Esophagus squamous epithelium (tissue), 5 donors: ENCODE results near the gene WNT5A. TPM values are rescaled to one million over a fixed set of nuclear protein-coding genes. Genes with fewer than 3 reads are reported as not detected.

Source experiments
- DNase-seq: peaks from one replicate; lab custom pipeline; 2025; lab: John Stamatoyannopoulos, UW
- H3K27ac ChIP-seq, 4 donors: fragments of 200-600 bp; sonication (generic); one replicate each; pipeline ENCODE4 v1.5.1; 2016 to 2019; ENCODE audit warnings: mild to moderate bottlenecking in 1 of 4
- H3K27me3 ChIP-seq, 4 donors: fragments of 200-600 bp; sonication (generic); 1 replicate in 3 of 4; 2 replicates in 1 of 4; pipeline versions ENCODE4 v1.5.1 to v1.6.0; 2017 to 2021; ENCODE audit warnings: antibody characterized with exemption in 1 of 4
- H3K36me3 ChIP-seq, 3 donors: fragments of 200-600 bp; sonication (generic); one replicate each; pipeline ENCODE4 v1.5.1; 2016 to 2019
- H3K4me1 ChIP-seq, 3 donors: fragments of 200-600 bp; sonication (generic); one replicate each; pipeline ENCODE4 v1.5.1; 2017 to 2019
- H3K4me3 ChIP-seq, 4 donors: fragments of 200-600 bp; sonication (generic); 1 replicate in 3 of 4; 2 replicates in 1 of 4; pipeline ENCODE4 v1.5.1; 2016 to 2019; ENCODE audit warnings: mild to moderate bottlenecking in 2 of 4, moderate library complexity in 1 of 4
- H3K9me3 ChIP-seq, 3 donors: fragments of 200-600 bp; sonication (generic); one replicate each; pipeline ENCODE4 v1.5.1; 2016 to 2019
- CTCF ChIP-seq, 6 experiments: fragments of 450-650 bp in 4 of 6; fragments of 200-600 bp in 2 of 6; sonication (generic) in 2 of 6; IDR thresholded peaks; one replicate each; pipeline ENCODE4 v1.5.1; 2016 to 2019; ENCODE audit warnings: antibody characterized with exemption in 6 of 6, mild to moderate bottlenecking in 4 of 6, moderate library complexity in 4 of 6
- POLR2A ChIP-seq, 4 donors: fragments of 450-650 bp; IDR thresholded peaks; one replicate each; pipeline ENCODE4 v1.6.1; 2017; ENCODE audit warnings: antibody characterized with exemption in 4 of 4, mild to moderate bottlenecking in 4 of 4, moderate library complexity in 3 of 4
- WGBS, 2 donors: methylation state at CpG; one replicate each; pipeline ENCODE4 v1.1.5; 2018; 5-methylcytosine and 5-hydroxymethylcytosine counted together
- intact Hi-C: fragments of 100-400 bp; cut with DNase I; formaldehyde crosslinking; loops from one replicate; pipeline ENCODE4 v1.15.0; 2022
- total RNA-seq, 4 donors: library from RNA; depleted of rRNA; stranded (reverse); fragments of >200 nt; gene quantifications; one replicate each; pipeline ENCODE4 v1.1.0, GENCODE V29; 2016
- donor health status: DM: yes; HTN: yes; CAD: no.

Gene WNT5A
- total RNA-seq, 4 donors from 2014 or later: 15.8 to 90.4 (median 30.7) TPM

- WGBS, 2 donors: 28 to 38% methylated on average over 3 of the region's 3 CpGs
Measured at GRCh38 chr3:55490276-55490913, 3.3 kb upstream of the WNT5A start.

DNA sequence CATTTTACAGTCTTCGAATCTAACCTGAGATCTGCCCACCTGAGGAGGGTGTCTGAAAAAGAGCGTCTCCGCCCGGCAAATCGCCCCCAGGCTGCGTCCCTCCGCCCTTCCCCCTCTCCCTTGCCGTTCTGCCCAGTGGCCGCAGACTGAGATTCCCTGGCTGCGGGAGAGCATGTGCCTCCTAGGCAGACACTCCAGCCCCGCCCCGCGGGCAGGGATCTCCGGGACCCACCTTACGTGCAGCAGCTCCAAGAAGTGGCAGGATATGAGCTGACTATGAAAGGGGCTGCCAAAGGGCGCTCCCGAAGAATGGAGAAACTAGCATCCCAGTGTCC, 2.7 kb upstream of the WNT5A start:
- H3K4me1 ChIP-seq: peaks cover 22 to 61% (median 23%) of the 10 kb centered on the region in 3 donors

More at GRCh38 chr3:55490276-55490913, 3.3 kb upstream of the WNT5A start:
- DNase-seq: no peak
- Histone ChIP-seq H3K4me3 (no peak overlapping the region), H3K4me1 (peaks cover 22 to 55% (median 23%) of the 10 kb centered on the region in 3 donors), H3K36me3 (no peaks in the 10 kb centered on the region), H3K27me3 (peaks cover 0 to 40% (median 0%) of the 10 kb centered on the region in 4 donors), H3K27ac (peak overlapping the region in 1 of 4 donors; percentile 56), H3K9me3 (no peaks in the 10 kb centered on the region)
- intact Hi-C loops: no loop called here
- TF ChIP-seq CTCF (IDR thresholded peaks at IDR 0.05) (no peak), POLR2A (IDR thresholded peaks at IDR 0.05) (no peak)

DNA sequence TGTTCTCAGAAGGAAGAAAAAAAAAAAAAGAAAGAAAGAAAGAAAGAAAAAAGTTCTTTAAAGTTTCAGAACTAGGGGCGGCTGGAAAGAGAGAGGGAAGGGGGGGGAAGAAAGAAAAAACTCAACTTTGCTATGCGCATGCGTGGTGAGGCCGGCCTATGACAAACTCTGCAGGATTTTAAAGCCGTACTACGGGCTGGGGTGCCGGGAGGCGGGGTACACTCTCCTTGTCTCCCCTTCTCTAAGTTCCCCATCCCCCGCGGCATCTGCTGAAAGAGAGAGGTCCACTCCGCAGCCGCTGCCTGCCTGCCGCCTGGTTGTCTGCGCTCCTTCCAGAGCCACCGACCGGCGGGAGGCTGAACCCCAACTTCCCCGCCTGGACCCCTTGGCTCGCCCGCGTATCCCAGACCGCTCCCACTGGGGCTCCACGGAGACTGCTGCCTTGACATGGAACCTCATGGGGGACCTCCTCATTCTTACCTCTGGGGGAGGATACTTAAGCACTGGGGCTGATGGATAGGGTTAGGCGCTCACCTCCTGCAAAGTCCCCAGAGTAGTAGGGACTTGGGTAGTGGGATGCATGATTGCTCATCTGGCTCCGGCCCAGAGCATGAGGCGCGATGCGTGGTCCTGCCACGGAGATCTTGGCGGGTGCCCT, 1.4 kb upstream of the WNT5A start:
- TF ChIP-seq POLR2A (IDR thresholded peaks at IDR 0.05): peak in 1 of 4 donors; percentile 22
- TF ChIP-seq CTCF (IDR thresholded peaks at IDR 0.05): no peak
- Histone ChIP-seq H3K27ac (peak overlapping the region in 3 of 4 donors; percentile 90 to 93 (median 91)), H3K4me1 (peaks cover 23 to 73% (median 25%) of the 10 kb centered on the region in 3 donors), H3K27me3 (peaks cover 0 to 59% (median 0%) of the 10 kb centered on the region in 4 donors), H3K4me3 (peak overlapping the region; percentile 69 to 89 (median 80)), H3K9me3 (no peaks in the 10 kb centered on the region), H3K36me3 (no peaks in the 10 kb centered on the region)
- intact Hi-C loops: loop anchor here (10.0 kb wide), 1 partner anchor 416 kb away; no protein-coding TSS in a partner anchor
- WGBS, 2 donors: 0 to 1% methylated on average over 12 to 23 of the region's 30 CpGs
- DNase-seq: no peak

More for the DNA sequence above, 2.7 kb upstream of the WNT5A start:
- Histone ChIP-seq H3K36me3 (no peaks in the 10 kb centered on the region), H3K27ac (peak overlapping the region in 2 of 4 donors; percentile 36 to 56), H3K27me3 (peaks cover 0 to 46% (median 0%) of the 10 kb centered on the region in 4 donors), H3K4me3 (peak overlapping the region in 3 of 4 donors; percentile 8 to 89 (median 84)), H3K9me3 (no peaks in the 10 kb centered on the region)
- TF ChIP-seq CTCF (IDR thresholded peaks at IDR 0.05) (no peak), POLR2A (IDR thresholded peaks at IDR 0.05) (no peak)
- intact Hi-C loops: loop anchor here (10.0 kb wide), 1 partner anchor 415 kb away; no protein-coding TSS in a partner anchor
- no peak for DNase-seq
- WGBS, 2 donors: 3 to 19% methylated on average over 7 to 8 of the region's 17 CpGs

GRCh38 chr3:55487381-55488241, 505 bp upstream of the WNT5A start:
- intact Hi-C loops: loop anchor here (10.0 kb wide), 1 partner anchor 417 kb away; no protein-coding TSS in a partner anchor
- H3K9me3 ChIP-seq: no peaks in the 10 kb centered on the region
- peaks cover 0 to 68% (median 0%) of the 10 kb centered on the region in 4 donors for H3K27me3 ChIP-seq
- H3K4me1 ChIP-seq: peaks cover 25 to 83% (median 25%) of the 10 kb centered on the region in 3 donors
- peak overlapping the region; percentile 85 to 93 (median 90) for H3K27ac ChIP-seq
- H3K36me3 ChIP-seq: no peaks in the 10 kb centered on the region
- WGBS, 2 donors: 1 to 2% methylated on average over 20 to 22 of the region's 71 CpGs
- TF ChIP-seq CTCF (IDR thresholded peaks at IDR 0.05) (no peak), POLR2A (IDR thresholded peaks at IDR 0.05) (no peak)
- no peak for DNase-seq
- peak overlapping the region; percentile 69 to 89 (median 80) for H3K4me3 ChIP-seq
